H9 (cell line): ENCODE results near the gene DRD4. TPM values are rescaled to one million over a fixed set of nuclear protein-coding genes. Genes with fewer than 3 reads are reported as not detected.

ENCODE experiments used
- DNase-seq: peaks from one replicate; pipeline ENCODE4 v3.0.0-alpha.2; 2017
- H2AFZ ChIP-seq: one replicate; pipeline ENCODE4 v1.6.1; 2013; ENCODE audit warnings: mild to moderate bottlenecking, low read length, control low read depth, moderate library complexity
- H2AK5ac ChIP-seq: 2 replicates; pipeline ENCODE4 v1.6.1; 2013; ENCODE audit warnings: low read length, control low read depth, mixed read lengths; ENCODE audit not compliant: insufficient read length
- H2BK120ac ChIP-seq: one replicate; pipeline ENCODE4 v1.6.1; 2013; ENCODE audit warnings: low read depth, mild to moderate bottlenecking, low read length, control low read depth, inconsistent platforms; ENCODE audit not compliant: poor library complexity, severe bottlenecking
- H2BK12ac ChIP-seq: 2 replicates; pipeline ENCODE4 v1.6.1; 2013; ENCODE audit warnings: low read length, control low read depth, mixed read lengths, low read depth; ENCODE audit not compliant: insufficient read length
- H2BK15ac ChIP-seq: 2 replicates; pipeline ENCODE4 v1.6.1; 2013; ENCODE audit warnings: low read depth, low read length, control low read depth
- H2BK20ac ChIP-seq: one replicate; pipeline ENCODE4 v1.6.1; 2013; ENCODE audit warnings: low read depth, mild to moderate bottlenecking, low read length, control low read depth, inconsistent platforms; ENCODE audit not compliant: poor library complexity, severe bottlenecking
- H2BK5ac ChIP-seq: 2 replicates; pipeline ENCODE4 v1.6.1; 2013; ENCODE audit warnings: low read length, control low read depth, mixed read lengths; ENCODE audit not compliant: insufficient read length
- H3K14ac ChIP-seq: 2 replicates; pipeline ENCODE4 v1.6.1; 2013; ENCODE audit warnings: low read length, control low read depth; ENCODE audit not compliant: insufficient read depth
- H3K18ac ChIP-seq: 2 replicates; pipeline ENCODE4 v1.6.1; 2013; ENCODE audit warnings: low read depth, mild to moderate bottlenecking, mixed read lengths, low read length, control low read depth; ENCODE audit not compliant: insufficient read length
- H3K23ac ChIP-seq: 2 replicates; pipeline ENCODE4 v1.6.1; 2013; ENCODE audit warnings: low read length, control low read depth, mixed read lengths, low read depth; ENCODE audit not compliant: insufficient read length
- H3K23me2 ChIP-seq: 2 replicates; pipeline ENCODE4 v1.6.1; 2013; ENCODE audit warnings: low read depth, mild to moderate bottlenecking, mixed read lengths, low read length, control low read depth; ENCODE audit not compliant: insufficient read length, poor library complexity, severe bottlenecking
- H3K27ac ChIP-seq: 2 replicates; pipeline ENCODE4 v1.5.1; 2013; ENCODE audit warnings: low read length, control low read depth, mixed read lengths, low read depth; ENCODE audit not compliant: insufficient read length
- H3K27me3 ChIP-seq: 2 replicates; pipeline ENCODE4 v1.6.1; 2013; ENCODE audit warnings: low read length, control low read depth, inconsistent platforms; ENCODE audit not compliant: insufficient read depth
- H3K4ac ChIP-seq: 2 replicates; pipeline ENCODE4 v1.6.1; 2013; ENCODE audit warnings: low read depth, mild to moderate bottlenecking, control low read depth, inconsistent platforms, low read length, moderate library complexity
- H3K4me1 ChIP-seq: 2 replicates; pipeline ENCODE4 v1.6.1; 2013; ENCODE audit warnings: low read length, control low read depth, inconsistent platforms; ENCODE audit not compliant: insufficient read depth
- H3K4me2 ChIP-seq: 2 replicates; pipeline ENCODE4 v1.6.1; 2013; ENCODE audit warnings: low read length, control low read depth, mixed read lengths; ENCODE audit not compliant: insufficient read length, insufficient read depth
- H3K56ac ChIP-seq: 2 replicates; pipeline ENCODE4 v1.6.1; 2013; ENCODE audit warnings: low read depth, mild to moderate bottlenecking, mixed read lengths, low read length, control low read depth; ENCODE audit not compliant: insufficient read length
- H3K79me1 ChIP-seq: 2 replicates; pipeline ENCODE4 v1.6.1; 2013; ENCODE audit warnings: low read depth, mild to moderate bottlenecking, moderate library complexity, low read length, control low read depth, inconsistent platforms; ENCODE audit not compliant: insufficient read depth, poor library complexity, severe bottlenecking
- H3K79me2 ChIP-seq: 2 replicates; pipeline ENCODE4 v1.6.1; 2013; ENCODE audit warnings: low read length, control low read depth, inconsistent platforms; ENCODE audit not compliant: insufficient read depth
- H3K9ac ChIP-seq: 2 replicates; pipeline ENCODE4 v1.6.1; 2013; ENCODE audit warnings: low read length, control low read depth, mixed read lengths; ENCODE audit not compliant: insufficient read length; ENCODE audit errors: extremely low read depth
- H3K9me3 ChIP-seq: one replicate; pipeline ENCODE4 v1.6.1; 2013; ENCODE audit warnings: low read depth, low read length, inconsistent platforms; ENCODE audit not compliant: control insufficient read depth
- H3T11ph ChIP-seq: one replicate; pipeline ENCODE4 v1.6.1; 2013; ENCODE audit warnings: mild to moderate bottlenecking, low read length, control low read depth, inconsistent platforms
- H4K20me1 ChIP-seq: one replicate; pipeline ENCODE4 v1.6.1; 2013; ENCODE audit not compliant: control insufficient read depth, insufficient read length, insufficient read depth
- H4K5ac ChIP-seq: 2 replicates; pipeline ENCODE4 v1.6.1; 2013; ENCODE audit warnings: low read depth, mild to moderate bottlenecking, mixed read lengths, low read length, control low read depth; ENCODE audit not compliant: insufficient read length
- H4K8ac ChIP-seq: replicated peaks from 2 replicates; pipeline ENCODE4 v1.6.1; 2013; ENCODE audit warnings: low read length, control low read depth, mixed read lengths, low read depth; ENCODE audit not compliant: insufficient read length
- H4K91ac ChIP-seq: 2 replicates; pipeline ENCODE4 v1.6.1; 2013; ENCODE audit warnings: low read depth, mild to moderate bottlenecking, moderate library complexity, mixed read lengths, low read length, control low read depth; ENCODE audit not compliant: insufficient read length
- H3K27ac Mint-ChIP-seq, 3 experiments: 2 replicates in 2 of 3; 3 replicates in 1 of 3; pipeline ENCODE4 v1.8.0; 2020 to 2021; ENCODE audit warnings: mixed read lengths in 3 of 3, mild to moderate bottlenecking in 1 of 3, moderate library complexity in 1 of 3
- H3K27me3 Mint-ChIP-seq: 2 replicates; pipeline ENCODE4 v1.8.0; 2021; ENCODE audit warnings: low read depth, mild to moderate bottlenecking, moderate library complexity, mixed read lengths
- H3K36me3 Mint-ChIP-seq, 3 experiments: 2 replicates in 2 of 3; 3 replicates in 1 of 3; pipeline ENCODE4 v1.8.0; 2020 to 2021; ENCODE audit warnings: low read depth in 3 of 3, mixed read lengths in 3 of 3; ENCODE audit not compliant: insufficient read depth in 1 of 3
- H3K4me1 Mint-ChIP-seq, 2 experiments: 2 replicates each; pipeline ENCODE4 v1.8.0; 2020; ENCODE audit warnings: mixed read lengths in 2 of 2
- H3K4me3 Mint-ChIP-seq, 2 experiments: 2 replicates in 1 of 2; 3 replicates in 1 of 2; pipeline ENCODE4 v1.8.0; 2020 to 2021; ENCODE audit warnings: mild to moderate bottlenecking in 2 of 2, mixed read lengths in 2 of 2, moderate library complexity in 1 of 2
- H3K9me3 Mint-ChIP-seq, 2 experiments: 2 replicates in 1 of 2; 3 replicates in 1 of 2; pipeline ENCODE4 v1.8.0; 2020; ENCODE audit warnings: mild to moderate bottlenecking in 2 of 2, mixed read lengths in 2 of 2, moderate library complexity in 1 of 2
- WGBS: extraction: QIAGEN DNeasy Blood & Tissue Kit; methylation state at CpG from one replicate; pipeline ENCODE4 v1.1.7; 2013; ENCODE audit warnings: missing lambda C conversion rate, low lambda C conversion rate, mixed read lengths; ENCODE audit not compliant: insufficient read length; ENCODE audit errors: extremely low coverage; 5-methylcytosine and 5-hydroxymethylcytosine counted together
- total RNA-seq: library from RNA; stranded (reverse); gene quantifications from 2 replicates; pipeline ENCODE4 v1.2.1, GENCODE V29; 2021
- TF ChIP-seq, protein P1 (sequence below): fragments of 200-600 bp; sonication (generic); conservative IDR thresholded peaks from 3 replicates; pipeline ENCODE4 v1.8.0; 2021; ENCODE audit warnings: antibody characterized with exemption, mild to moderate bottlenecking

The DRD4 gene
- total RNA-seq, 1 experiment from 2014 or later: 6.8 TPM

GRCh38 chr11:619628-620050 is 17.4 kb upstream of the DRD4 start:
- TF ChIP-seq, protein P1, sequence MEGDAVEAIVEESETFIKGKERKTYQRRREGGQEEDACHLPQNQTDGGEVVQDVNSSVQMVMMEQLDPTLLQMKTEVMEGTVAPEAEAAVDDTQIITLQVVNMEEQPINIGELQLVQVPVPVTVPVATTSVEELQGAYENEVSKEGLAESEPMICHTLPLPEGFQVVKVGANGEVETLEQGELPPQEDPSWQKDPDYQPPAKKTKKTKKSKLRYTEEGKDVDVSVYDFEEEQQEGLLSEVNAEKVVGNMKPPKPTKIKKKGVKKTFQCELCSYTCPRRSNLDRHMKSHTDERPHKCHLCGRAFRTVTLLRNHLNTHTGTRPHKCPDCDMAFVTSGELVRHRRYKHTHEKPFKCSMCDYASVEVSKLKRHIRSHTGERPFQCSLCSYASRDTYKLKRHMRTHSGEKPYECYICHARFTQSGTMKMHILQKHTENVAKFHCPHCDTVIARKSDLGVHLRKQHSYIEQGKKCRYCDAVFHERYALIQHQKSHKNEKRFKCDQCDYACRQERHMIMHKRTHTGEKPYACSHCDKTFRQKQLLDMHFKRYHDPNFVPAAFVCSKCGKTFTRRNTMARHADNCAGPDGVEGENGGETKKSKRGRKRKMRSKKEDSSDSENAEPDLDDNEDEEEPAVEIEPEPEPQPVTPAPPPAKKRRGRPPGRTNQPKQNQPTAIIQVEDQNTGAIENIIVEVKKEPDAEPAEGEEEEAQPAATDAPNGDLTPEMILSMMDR: no peak
- Mint-ChIP-seq H3K9me3 (no peaks in the 10 kb centered on the region), H3K27ac (no peak overlapping the region), H3K4me1 (peaks cover 2 to 4% of the 10 kb centered on the region in 2 experiments; a peak in 2 of 4 replicates), H3K4me3 (no peak overlapping the region), H3K27me3 (peaks cover 4% of the 10 kb centered on the region), H3K36me3 (peaks cover 0 to 3% (median 0%) of the 10 kb centered on the region in 3 experiments; a peak in 2 of 7 replicates)
- H2AFZ ChIP-seq: no peak overlapping the region
- no peak overlapping the region for H3K56ac ChIP-seq
- no peaks in the 10 kb centered on the region for H4K20me1 ChIP-seq
- H2BK15ac ChIP-seq: no peak overlapping the region
- no peak overlapping the region for H2BK20ac ChIP-seq
- no peak overlapping the region for H3T11ph ChIP-seq
- H3K14ac ChIP-seq: no peak overlapping the region
- no peak overlapping the region for H3K4me2 ChIP-seq
- H3K9ac ChIP-seq: no peak overlapping the region
- no peak overlapping the region for H2BK5ac ChIP-seq
- H4K91ac ChIP-seq: no peak overlapping the region
- no peaks in the 10 kb centered on the region for H3K79me1 ChIP-seq
- no peak overlapping the region for H3K23ac ChIP-seq
- no peak for DNase-seq
- H3K79me2 ChIP-seq: no peaks in the 10 kb centered on the region
- peaks cover 4% of the 10 kb centered on the region for H3K23me2 ChIP-seq
- no peak overlapping the region for H2BK12ac ChIP-seq
- no peaks in the 10 kb centered on the region for H3K27me3 ChIP-seq
- no peak overlapping the region for H4K8ac ChIP-seq
- no peak overlapping the region for H2BK120ac ChIP-seq
- H3K18ac ChIP-seq: no peak overlapping the region
- no CpG with 5 or more reads among the region's 22 CpGs for WGBS
- no peak overlapping the region for H4K5ac ChIP-seq
- H3K9me3 ChIP-seq: no peaks in the 10 kb centered on the region
- no peak overlapping the region for H3K27ac ChIP-seq
- no peak overlapping the region for H3K4ac ChIP-seq
- no peaks in the 10 kb centered on the region for H3K4me1 ChIP-seq
- H2AK5ac ChIP-seq: no peak overlapping the region
